Stromal cell of bone marrow (primary cell): ENCODE data around the gene ADGRG6.

Experiments used
- DNase-seq: peaks from one replicate; pipeline ENCODE4 v3.0.0-alpha.2; 2012; ENCODE audit warnings: low read depth

Gene ADGRG6

GRCh38 chr6:142349215-142349823 is 47.5 kb downstream of the ADGRG6 start:
- no peak for DNase-seq

GRCh38 chr6:142350309-142350708 is 48.5 kb downstream of the ADGRG6 start:
- DNase-seq, result no peak

DNA sequence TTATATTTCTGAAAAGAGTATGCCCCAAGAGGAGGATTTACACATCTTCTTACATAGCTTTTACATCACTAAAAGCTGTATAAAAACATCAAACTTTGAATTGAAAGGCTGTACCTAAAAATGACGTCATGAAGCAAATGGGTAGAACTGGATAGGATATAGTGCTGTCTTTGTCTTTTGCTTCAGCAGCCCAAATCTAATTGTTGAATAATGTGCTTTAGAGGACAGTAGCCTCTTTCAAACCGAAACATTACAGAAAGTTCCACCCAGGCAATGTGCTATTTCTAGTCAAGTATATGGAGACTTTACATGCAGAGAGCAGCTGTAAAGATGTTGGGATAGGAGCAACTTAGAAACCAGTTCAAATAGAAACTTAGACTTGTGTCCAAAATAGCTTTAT is 51.9 kb downstream of the ADGRG6 start:
- no peak for DNase-seq

- no peak for DNase-seq
These were observed 52.8 kb downstream of the ADGRG6 start for GRCh38 chr6:142354650-142355049.

DNA sequence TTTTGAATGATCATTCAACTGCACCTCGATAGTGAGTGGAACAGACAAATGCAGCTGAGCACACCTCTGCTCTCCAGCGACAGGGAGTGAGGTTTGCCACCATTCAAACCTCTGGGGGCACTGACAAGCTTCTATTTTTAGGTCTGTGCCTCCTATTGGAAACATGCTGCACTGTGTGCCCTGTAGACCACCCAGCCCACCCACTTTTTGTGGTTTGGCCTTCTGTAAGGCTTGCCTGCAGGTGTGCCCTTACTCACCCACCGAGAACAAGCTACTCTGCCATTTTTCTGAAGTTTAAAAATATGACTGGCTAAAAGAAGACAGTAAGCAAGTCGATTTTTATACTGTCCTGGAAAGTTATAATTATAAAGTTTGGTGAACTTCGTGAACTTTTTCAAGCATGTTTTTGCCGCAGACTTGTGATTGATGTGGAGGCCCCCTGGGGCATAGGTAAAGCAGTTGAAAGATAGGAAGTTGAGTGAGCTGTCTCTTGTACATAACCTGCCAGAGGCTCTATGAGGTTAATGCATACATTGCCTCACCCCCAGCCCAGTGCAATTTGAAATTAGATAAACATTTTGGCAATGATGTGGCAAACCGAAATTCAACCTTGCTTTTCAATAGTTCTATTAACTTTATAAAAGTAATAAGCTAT is 53.8 kb downstream of the ADGRG6 start:
- no peak for DNase-seq

- DNase-seq, result peak; percentile 66
These were observed 54.5 kb downstream of the ADGRG6 start for GRCh38 chr6:142356201-142356883.

- no peak for DNase-seq
These were observed 55.0 kb downstream of the ADGRG6 start for GRCh38 chr6:142356884-142357225.

DNA sequence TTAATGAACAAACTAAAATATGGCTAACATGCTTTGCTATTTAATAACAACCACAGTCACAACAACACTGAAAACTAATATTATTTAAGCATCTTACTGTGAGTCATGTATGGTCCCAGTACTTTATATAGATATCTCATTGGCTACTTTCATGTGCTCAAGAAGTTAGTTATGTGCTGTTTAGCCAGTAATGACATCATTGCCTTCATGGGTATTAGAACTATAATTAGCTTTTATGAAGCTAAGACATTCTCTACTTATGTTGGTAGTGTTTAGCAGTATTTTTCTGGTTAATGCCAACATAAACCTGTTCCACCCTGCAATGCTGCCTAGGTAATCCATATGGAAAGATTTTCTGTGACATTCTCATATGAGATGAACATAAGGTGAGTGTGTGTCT is 56.1 kb downstream of the ADGRG6 start:
- DNase-seq, result no peak

DNA sequence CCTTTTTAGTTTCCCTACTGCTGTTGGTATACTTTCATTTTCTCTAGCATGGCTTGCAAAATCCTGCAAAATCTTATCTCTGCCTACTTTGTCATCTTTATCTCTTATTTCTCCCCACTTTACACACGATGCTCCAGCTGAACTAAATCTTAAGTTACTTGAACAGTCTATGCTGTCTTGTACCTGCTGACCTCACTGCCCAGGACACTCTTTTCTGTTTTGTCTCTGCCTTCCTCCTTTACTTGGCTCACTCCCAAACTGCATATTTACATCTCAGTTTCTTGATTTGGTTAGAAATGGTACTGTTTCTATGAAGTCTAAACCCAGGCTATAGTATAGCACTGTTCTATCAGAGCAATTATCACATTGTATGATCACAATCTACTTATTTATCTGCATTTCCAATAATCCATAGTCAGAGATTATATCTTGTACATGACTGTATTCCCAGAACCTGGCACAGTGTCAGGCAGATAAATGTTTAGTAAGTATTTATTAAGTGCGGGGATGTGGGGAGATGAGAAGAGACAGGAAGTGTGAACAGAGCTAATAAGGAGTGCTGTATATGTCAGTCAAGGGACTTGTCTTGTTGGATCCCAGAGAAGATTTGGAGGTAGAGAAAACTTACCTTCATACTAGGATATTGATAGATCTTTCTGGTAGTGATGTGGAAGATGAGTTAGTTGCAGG is 57.6 kb downstream of the ADGRG6 start:
- DNase-seq, result no peak

GRCh38 chr6:142361345-142361744 is 59.5 kb downstream of the ADGRG6 start:
- DNase-seq, result no peak

- no peak for DNase-seq
These were observed 60.3 kb downstream of the ADGRG6 start for GRCh38 chr6:142361779-142362750.

GRCh38 chr6:142367061-142367460 is 65.3 kb downstream of the ADGRG6 start:
- DNase-seq, result no peak

DNA sequence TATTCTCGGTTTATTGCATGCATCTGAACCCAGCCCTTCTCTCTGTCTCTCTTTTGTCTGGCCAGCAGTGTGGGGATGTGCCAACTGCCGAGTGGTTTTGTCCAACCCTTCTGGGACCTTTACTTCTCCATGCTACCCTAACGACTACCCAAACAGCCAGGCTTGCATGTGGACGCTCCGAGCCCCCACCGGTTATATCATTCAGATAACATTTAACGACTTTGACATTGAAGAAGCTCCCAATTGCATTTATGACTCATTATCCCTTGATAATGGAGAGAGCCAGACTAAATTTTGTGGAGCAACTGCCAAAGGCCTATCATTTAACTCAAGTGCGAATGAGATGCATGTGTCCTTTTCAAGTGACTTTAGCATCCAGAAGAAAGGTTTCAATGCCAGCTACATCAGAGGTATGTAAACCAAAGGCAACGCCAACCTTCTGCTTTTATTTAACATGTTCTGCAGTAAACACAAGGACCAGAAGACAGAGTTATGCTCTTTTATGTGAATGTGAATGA is 65.8 kb downstream of the ADGRG6 start:
- no peak for DNase-seq

DNA sequence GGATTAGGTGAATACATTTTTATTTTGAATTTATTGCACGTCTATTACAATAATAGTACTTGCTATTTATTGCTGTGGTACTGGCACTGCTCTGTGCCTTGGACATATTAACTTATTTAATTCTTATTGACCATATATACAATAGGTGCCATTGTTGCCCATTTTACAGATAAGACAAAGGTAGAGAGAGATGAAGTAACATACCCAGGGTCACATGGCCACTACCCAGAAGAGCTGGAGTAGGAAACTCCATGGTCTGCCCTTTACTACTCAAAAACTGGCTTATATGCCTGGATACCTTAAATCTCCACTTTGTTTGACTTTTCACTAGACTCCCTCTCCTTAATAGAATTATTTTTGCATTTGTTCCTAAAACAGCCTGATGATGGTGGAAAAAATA is 67.5 kb downstream of the ADGRG6 start:
- no peak for DNase-seq

DNA sequence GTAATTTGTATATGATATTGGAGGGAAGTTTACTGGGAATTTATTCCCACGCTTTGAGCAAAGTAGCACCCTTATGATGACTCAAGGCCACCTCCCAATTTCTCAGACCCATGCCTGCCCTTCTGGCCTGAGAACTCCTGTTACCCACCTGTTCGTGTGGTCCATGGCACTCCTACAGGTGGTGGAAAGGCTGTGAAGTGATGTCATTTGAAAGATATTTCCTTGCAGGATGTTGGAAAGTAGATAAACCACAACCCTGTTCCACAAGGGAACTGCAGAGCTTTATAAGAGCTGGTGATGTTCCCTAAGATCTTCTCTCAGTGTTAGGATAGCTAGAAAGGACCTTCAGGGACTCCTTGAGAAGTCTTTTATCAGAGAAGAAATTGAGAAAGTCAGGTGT is 70.5 kb downstream of the ADGRG6 start:
- no peak for DNase-seq

GRCh38 chr6:142373268-142374090 is 71.7 kb downstream of the ADGRG6 start:
- no peak for DNase-seq

DNA sequence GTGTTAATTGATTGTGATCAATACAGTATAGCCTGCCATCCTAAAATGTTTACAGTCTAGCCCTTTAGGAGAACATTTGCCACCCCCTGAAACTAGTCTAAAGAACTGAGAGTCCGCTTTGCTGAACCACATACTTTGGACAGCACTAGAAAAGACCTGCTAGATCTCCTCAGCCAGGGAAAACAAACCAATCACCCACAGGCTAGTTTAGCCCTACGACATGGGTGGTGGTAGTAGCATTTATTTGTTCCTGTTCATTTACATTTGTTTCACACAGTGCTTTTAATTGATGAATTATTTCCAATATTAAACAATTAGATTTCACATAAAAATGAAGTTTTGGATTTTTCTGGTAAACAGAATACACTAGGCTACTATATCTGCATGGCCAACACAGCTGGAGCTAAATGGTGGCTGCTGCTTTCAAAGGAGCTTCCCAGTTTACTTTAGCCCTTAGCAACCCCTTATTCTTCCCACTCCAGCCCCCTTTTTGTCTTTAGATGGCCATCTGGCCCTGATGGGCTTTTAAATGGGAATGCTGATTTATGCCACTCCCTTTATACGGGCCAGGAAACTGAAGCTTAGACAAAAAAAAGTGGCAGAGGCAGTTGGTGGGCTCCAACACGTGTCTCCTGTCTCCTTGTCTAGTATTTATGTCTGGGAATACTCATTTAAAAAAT is 72.4 kb downstream of the ADGRG6 start:
- DNase-seq, result no peak

- no peak for DNase-seq
These were observed 73.3 kb downstream of the ADGRG6 start for GRCh38 chr6:142374965-142375733.

- DNase-seq, result no peak
These were observed 74.3 kb downstream of the ADGRG6 start for GRCh38 chr6:142376115-142376514.
